ENCODE measurements around the gene SLC16A5.

Gene SLC16A5

GRCh38 chr17:75154195-75155106 lies 66.7 kb downstream of the SLC16A5 start, which contains the start of gene JPT1:
TSS of gene JPT1 (minus strand) at chr17:75154512. CDS start at chr17:75154397, 115 bp downstream.
- peak within 1 kb of the TSS; percentile 77 for H3K27ac ChIP-seq (ENCODE audit: low read depth, low read length, poor library complexity, severe bottlenecking)
- no peaks in the 10 kb centered on the region for H4K20me1 ChIP-seq (ENCODE audit: insufficient read depth, low read length)
- peaks cover 47% of the 10 kb centered on the region for H3K79me2 ChIP-seq (ENCODE audit: insufficient read depth, low read length)
- H3K4me2 ChIP-seq (ENCODE audit: low read length): peak within 1 kb of the TSS; percentile 100
- H3K9me2 ChIP-seq (ENCODE audit: low read depth, low read length): no peaks in the 10 kb centered on the region
- peaks cover 18% of the 10 kb centered on the region; the same call in 1 of the 2 replicates for H3K36me3 ChIP-seq (ENCODE audit: insufficient read depth, low read length)
- no peaks in the 10 kb centered on the region for H3F3A ChIP-seq (ENCODE audit: insufficient read depth, low read length)
- no peak within 1 kb of the TSS for H2AFZ ChIP-seq (ENCODE audit: low read length)
- TF ChIP-seq, protein P1, sequence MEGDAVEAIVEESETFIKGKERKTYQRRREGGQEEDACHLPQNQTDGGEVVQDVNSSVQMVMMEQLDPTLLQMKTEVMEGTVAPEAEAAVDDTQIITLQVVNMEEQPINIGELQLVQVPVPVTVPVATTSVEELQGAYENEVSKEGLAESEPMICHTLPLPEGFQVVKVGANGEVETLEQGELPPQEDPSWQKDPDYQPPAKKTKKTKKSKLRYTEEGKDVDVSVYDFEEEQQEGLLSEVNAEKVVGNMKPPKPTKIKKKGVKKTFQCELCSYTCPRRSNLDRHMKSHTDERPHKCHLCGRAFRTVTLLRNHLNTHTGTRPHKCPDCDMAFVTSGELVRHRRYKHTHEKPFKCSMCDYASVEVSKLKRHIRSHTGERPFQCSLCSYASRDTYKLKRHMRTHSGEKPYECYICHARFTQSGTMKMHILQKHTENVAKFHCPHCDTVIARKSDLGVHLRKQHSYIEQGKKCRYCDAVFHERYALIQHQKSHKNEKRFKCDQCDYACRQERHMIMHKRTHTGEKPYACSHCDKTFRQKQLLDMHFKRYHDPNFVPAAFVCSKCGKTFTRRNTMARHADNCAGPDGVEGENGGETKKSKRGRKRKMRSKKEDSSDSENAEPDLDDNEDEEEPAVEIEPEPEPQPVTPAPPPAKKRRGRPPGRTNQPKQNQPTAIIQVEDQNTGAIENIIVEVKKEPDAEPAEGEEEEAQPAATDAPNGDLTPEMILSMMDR (IDR thresholded peaks at IDR 0.05; ENCODE audit: low read length): no peak
- TF ChIP-seq EZH2 (IDR thresholded peaks at IDR 0.05; ENCODE audit: borderline replicate concordance, low read length): no peak
- no peaks in the 10 kb centered on the region for H3K27me3 ChIP-seq (ENCODE audit: insufficient read depth, low read length)
- H3K4me3 ChIP-seq (ENCODE audit: low read depth, low read length, poor library complexity, severe bottlenecking): peak within 1 kb of the TSS; percentile 100
- no peaks in the 10 kb centered on the region for H3K9me3 ChIP-seq (ENCODE audit: low read length)
- H3K9ac ChIP-seq (ENCODE audit: low read length): peak within 1 kb of the TSS; percentile 100
- peaks cover 21% of the 10 kb centered on the region for H3K4me1 ChIP-seq (ENCODE audit: insufficient read depth, low read length, severe bottlenecking)

DNA sequence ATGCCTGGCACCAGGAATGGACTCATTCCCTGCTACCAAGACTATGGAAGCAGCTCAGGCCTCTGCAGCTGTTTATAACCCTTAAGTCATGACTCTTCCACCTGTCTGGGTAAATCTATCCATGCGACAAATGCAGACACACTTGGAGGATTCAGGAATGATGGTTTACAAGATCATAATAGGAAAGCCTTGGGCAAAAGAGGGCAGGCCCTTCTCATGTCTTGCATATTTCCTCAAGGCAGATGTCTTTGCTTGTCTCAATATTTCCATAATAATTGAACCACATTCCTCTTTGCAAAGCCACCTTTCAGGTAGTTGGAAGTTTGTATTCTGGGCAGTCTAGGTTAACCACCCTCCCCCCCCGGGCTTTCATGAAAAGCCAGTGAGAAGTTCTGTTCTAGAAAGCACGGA lies 67.4 kb downstream of the SLC16A5 start:
- Histone ChIP-seq H3K4me1 (ENCODE audit: insufficient read depth, low read length, severe bottlenecking) (peaks cover 21% of the 10 kb centered on the region), H3K27me3 (ENCODE audit: insufficient read depth, low read length) (no peaks in the 10 kb centered on the region), H3K36me3 (ENCODE audit: insufficient read depth, low read length) (peaks cover 13% of the 10 kb centered on the region; the same call in 1 of the 2 replicates), H3K4me3 (ENCODE audit: low read depth, low read length, poor library complexity, severe bottlenecking) (peak overlapping the region; percentile 34), H3K4me2 (ENCODE audit: low read length) (peak overlapping the region; percentile 62; the same call in 1 of the 2 replicates), H3K79me2 (ENCODE audit: insufficient read depth, low read length) (peaks cover 39% of the 10 kb centered on the region), H2AFZ (ENCODE audit: low read length) (no peak overlapping the region), H3K9ac (ENCODE audit: low read length) (peak overlapping the region; percentile 45), H3F3A (ENCODE audit: insufficient read depth, low read length) (no peaks in the 10 kb centered on the region), H4K20me1 (ENCODE audit: insufficient read depth, low read length) (no peaks in the 10 kb centered on the region), H3K9me2 (ENCODE audit: low read depth, low read length) (no peaks in the 10 kb centered on the region), H3K9me3 (ENCODE audit: low read length) (no peaks in the 10 kb centered on the region), H3K27ac (ENCODE audit: low read depth, low read length, poor library complexity, severe bottlenecking) (peak overlapping the region; percentile 77)
- no peak for TF ChIP-seq EZH2 (IDR thresholded peaks at IDR 0.05; ENCODE audit: borderline replicate concordance, low read length)
- TF ChIP-seq, protein P1 (IDR thresholded peaks at IDR 0.05; ENCODE audit: low read length): no peak
